GM12878 (cell line): ENCODE measurements around the gene ARL2. TPM values are rescaled to one million over a fixed set of nuclear protein-coding genes. Genes with fewer than 3 reads are reported as not detected.

Source experiments
- ATF2 ChIP-seq: IDR thresholded peaks from 2 replicates; pipeline ENCODE4 v1.6.1; 2012; ENCODE audit warnings: low read length, inconsistent platforms
- CHD4 ChIP-seq: fragments of 200-600 bp; sonication (generic); IDR thresholded peaks from 2 replicates; pipeline ENCODE4 v1.6.1; 2016; ENCODE audit warnings: mild to moderate bottlenecking
- ESRRA ChIP-seq: IDR thresholded peaks from 2 replicates; pipeline ENCODE4 v1.6.1; 2012; ENCODE audit warnings: mild to moderate bottlenecking, low read length, improper control_type of control experiment
- HCFC1 ChIP-seq: fragments of 150-350 bp; IDR thresholded peaks from 2 replicates; pipeline ENCODE4 v1.6.1; 2014; ENCODE audit warnings: low read length
- NFYA ChIP-seq: IDR thresholded peaks from 2 replicates; pipeline ENCODE4 v1.6.1; 2011; ENCODE audit warnings: low read depth, mild to moderate bottlenecking, low read length, improper control_type of control experiment, borderline replicate concordance
- NRF1 ChIP-seq: conservative IDR thresholded peaks from 2 replicates; pipeline ENCODE4 v1.6.1; 2011; ENCODE audit warnings: mild to moderate bottlenecking, low read depth, low read length, improper control_type of control experiment
- PAX5 ChIP-seq: IDR thresholded peaks from 2 replicates; pipeline ENCODE4 v1.6.1; 2011; ENCODE audit warnings: low read depth, low read length, borderline replicate concordance
- PAX8 ChIP-seq: fragments of 450-650 bp; IDR thresholded peaks from 2 replicates; pipeline ENCODE4 v1.6.1; 2017; ENCODE audit warnings: mild to moderate bottlenecking, moderate library complexity
- REST ChIP-seq: IDR thresholded peaks from 2 replicates; pipeline ENCODE4 v1.6.1; 2012; ENCODE audit warnings: mild to moderate bottlenecking, low read depth, low read length
- RFX5 ChIP-seq: IDR thresholded peaks from 2 replicates; pipeline ENCODE4 v1.6.1; 2011; ENCODE audit warnings: low read depth, low read length, improper control_type of control experiment
- SIX5 ChIP-seq: IDR thresholded peaks from 2 replicates; pipeline ENCODE4 v1.6.1; 2011; ENCODE audit warnings: mild to moderate bottlenecking, low read depth, low read length, moderate library complexity; ENCODE audit not compliant: severe bottlenecking
- SREBF1 ChIP-seq: IDR thresholded peaks from 2 replicates; pipeline ENCODE4 v1.6.1; 2012; ENCODE audit warnings: mild to moderate bottlenecking, low read length
- ZBTB4 ChIP-seq: fragments of 450-650 bp; formaldehyde crosslinking; IDR thresholded peaks from 2 replicates; pipeline ENCODE4 v1.4.0; 2022; ENCODE audit warnings: mild to moderate bottlenecking, moderate library complexity
- ZNF24 ChIP-seq: fragments of 450-650 bp; IDR thresholded peaks from 2 replicates; pipeline ENCODE4 v1.6.1; 2017; ENCODE audit warnings: antibody characterized with exemption, mild to moderate bottlenecking
- ZNF274 ChIP-seq: IDR thresholded peaks from one replicate; pipeline ENCODE4 v1.8.0; 2011; ENCODE audit not compliant: insufficient read length, insufficient read depth
- polyA plus RNA-seq, 11 experiments: library from polyadenylated mRNA; depleted of rRNA in 4 of 11; unstranded in 6 of 11; stranded (reverse) in 5 of 11; fragments of >200 nt; fragmentation: Nextera tagmentation in 4 of 11; fragmentation: Illumina TruSeq in 1 of 11; extraction: Ambion mirVana in 4 of 11; extraction: Trizol in 1 of 11; gene quantifications; 1 replicate in 1 of 11; 2 replicates in 10 of 11; pipeline versions ENCODE4 v1.2.1 to v1.2.3, GENCODE V29; 2011 to 2016; ENCODE audit warnings: inconsistent platforms in 2 of 11, missing spikeins in 2 of 11, low read depth in 1 of 11
- total RNA-seq, 4 experiments: library from RNA; depleted of rRNA in 3 of 4; stranded (reverse); fragments of >200 nt in 3 of 4; fragmentation: Illumina TruSeq in 1 of 4; extraction: Trizol in 1 of 4; gene quantifications; 2 replicates each; pipeline versions ENCODE4 v1.2.1 to v1.2.3, GENCODE V29; 2013 to 2021
- TF ChIP-seq, protein P1 (sequence below): IDR thresholded peaks from 2 replicates; pipeline ENCODE4 v1.6.1; 2012; ENCODE audit warnings: improper control_type of control experiment, low read depth, low read length; ENCODE audit not compliant: insufficient replicate concordance

ARL2 gene
- total and polyA plus RNA-seq, 10 of the 15 experiments (the other 5 are each of a cell fraction or from before 2014, with no cell fraction given) = 4.1 to 138 (median 73.4) TPM

DNA sequence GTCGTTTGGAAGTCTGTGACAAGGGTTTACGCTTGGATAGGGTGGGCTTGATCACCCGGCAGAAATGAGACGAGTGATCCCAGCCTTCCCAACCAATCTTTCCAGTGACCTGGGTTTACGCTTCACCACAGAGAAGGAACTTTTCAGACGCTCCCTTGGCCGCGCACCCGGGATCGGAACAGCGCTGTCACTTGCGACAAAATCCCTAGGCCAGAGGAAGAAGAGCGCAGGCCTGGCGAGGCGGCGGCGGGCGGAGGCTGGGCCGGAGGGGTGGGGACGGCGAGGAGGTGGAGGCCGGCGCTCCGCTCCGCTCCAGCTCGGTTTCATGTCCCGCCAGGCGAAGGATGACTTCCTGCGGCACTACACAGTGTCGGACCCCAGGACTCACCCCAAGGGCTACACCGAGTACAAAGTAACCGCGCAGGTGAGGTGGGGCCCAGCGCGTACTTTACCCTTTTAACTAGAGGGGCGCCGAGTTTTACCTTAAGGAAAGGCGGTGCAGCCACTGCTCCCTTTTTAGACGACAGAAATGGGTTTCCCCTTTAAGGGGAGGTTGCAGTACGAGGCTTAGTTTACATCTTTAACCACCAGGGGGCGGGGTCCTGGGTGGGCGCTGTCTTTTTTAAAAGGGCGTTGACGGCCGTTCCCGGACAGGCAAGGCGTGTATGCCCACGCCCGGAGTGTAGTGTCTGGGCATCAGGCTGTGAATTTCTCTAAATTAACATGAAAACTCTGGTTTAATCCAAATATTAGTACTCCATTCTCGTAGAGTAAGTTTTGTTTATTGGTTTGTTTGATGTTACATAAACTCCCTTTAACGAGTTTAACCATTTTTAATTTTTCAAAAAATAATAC is 13.5 kb downstream of the ARL2 start, which contains the start of gene SNX15 (continued):
- TF ChIP-seq ATF2 (no peak), NFYA (no peak), ZNF24 (no peak), PAX8 (no peak), REST (no peak), ESRRA (0 out of 2 replicates have a peak, but pooled peaks have one; percentile 28), RFX5 (no peak), ZBTB4 (no peak), CHD4 (no peak; the same call in 1 of the 2 replicates), SREBF1 (no peak), HCFC1 (peak; percentile 44; the same call in 1 of the 2 replicates), ZNF274 (no peak), PAX5 (no peak), NRF1 (no peak; the same call in 1 of the 2 replicates), SIX5 (peak; percentile 9)
- TF ChIP-seq, protein P1, sequence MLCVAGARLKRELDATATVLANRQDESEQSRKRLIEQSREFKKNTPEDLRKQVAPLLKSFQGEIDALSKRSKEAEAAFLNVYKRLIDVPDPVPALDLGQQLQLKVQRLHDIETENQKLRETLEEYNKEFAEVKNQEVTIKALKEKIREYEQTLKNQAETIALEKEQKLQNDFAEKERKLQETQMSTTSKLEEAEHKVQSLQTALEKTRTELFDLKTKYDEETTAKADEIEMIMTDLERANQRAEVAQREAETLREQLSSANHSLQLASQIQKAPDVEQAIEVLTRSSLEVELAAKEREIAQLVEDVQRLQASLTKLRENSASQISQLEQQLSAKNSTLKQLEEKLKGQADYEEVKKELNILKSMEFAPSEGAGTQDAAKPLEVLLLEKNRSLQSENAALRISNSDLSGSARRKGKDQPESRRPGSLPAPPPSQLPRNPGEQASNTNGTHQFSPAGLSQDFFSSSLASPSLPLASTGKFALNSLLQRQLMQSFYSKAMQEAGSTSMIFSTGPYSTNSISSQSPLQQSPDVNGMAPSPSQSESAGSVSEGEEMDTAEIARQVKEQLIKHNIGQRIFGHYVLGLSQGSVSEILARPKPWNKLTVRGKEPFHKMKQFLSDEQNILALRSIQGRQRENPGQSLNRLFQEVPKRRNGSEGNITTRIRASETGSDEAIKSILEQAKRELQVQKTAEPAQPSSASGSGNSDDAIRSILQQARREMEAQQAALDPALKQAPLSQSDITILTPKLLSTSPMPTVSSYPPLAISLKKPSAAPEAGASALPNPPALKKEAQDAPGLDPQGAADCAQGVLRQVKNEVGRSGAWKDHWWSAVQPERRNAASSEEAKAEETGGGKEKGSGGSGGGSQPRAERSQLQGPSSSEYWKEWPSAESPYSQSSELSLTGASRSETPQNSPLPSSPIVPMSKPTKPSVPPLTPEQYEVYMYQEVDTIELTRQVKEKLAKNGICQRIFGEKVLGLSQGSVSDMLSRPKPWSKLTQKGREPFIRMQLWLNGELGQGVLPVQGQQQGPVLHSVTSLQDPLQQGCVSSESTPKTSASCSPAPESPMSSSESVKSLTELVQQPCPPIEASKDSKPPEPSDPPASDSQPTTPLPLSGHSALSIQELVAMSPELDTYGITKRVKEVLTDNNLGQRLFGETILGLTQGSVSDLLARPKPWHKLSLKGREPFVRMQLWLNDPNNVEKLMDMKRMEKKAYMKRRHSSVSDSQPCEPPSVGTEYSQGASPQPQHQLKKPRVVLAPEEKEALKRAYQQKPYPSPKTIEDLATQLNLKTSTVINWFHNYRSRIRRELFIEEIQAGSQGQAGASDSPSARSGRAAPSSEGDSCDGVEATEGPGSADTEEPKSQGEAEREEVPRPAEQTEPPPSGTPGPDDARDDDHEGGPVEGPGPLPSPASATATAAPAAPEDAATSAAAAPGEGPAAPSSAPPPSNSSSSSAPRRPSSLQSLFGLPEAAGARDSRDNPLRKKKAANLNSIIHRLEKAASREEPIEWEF = peak; percentile 26
